ENCODE results near the gene CLDN1. TPM values are rescaled to one million over a fixed set of nuclear protein-coding genes. Genes with fewer than 3 reads are reported as not detected.
"Not testable (repeated sequence)": the region's sequence is repeated elsewhere in the genome, so short reads cannot be mapped to it uniquely, and the experiment has no call there.

The CLDN1 gene
- total RNA-seq, 1 experiment from 2014 or later: 1.0 TPM

GRCh38 chr3:190269101-190269500 is 53.1 kb downstream of the CLDN1 start:
- no peak overlapping the region for H3K4me3 Mint-ChIP-seq

GRCh38 chr3:190267464-190267863 is 54.8 kb downstream of the CLDN1 start:
- not testable (repeated sequence) for H3K4ac ChIP-seq (ENCODE audit: low read depth, low read length); H3K56ac ChIP-seq (ENCODE audit: insufficient read length, low read depth, low read length); H3K18ac ChIP-seq (ENCODE audit: insufficient read length, low read depth, low read length); H3K4me3 Mint-ChIP-seq; H4K8ac ChIP-seq (replicated peaks; ENCODE audit: insufficient read length, low read depth, low read length); H3K14ac ChIP-seq (ENCODE audit: insufficient read depth, low read length); H3K4me1 Mint-ChIP-seq; H4K91ac ChIP-seq (ENCODE audit: insufficient read length, low read depth, low read length); H3K27ac ChIP-seq (ENCODE audit: insufficient read length, low read depth, low read length); H2BK12ac ChIP-seq (ENCODE audit: insufficient read length, low read depth, low read length); DNase-seq; H2BK120ac ChIP-seq (ENCODE audit: low read depth, low read length, poor library complexity, severe bottlenecking); H4K5ac ChIP-seq (ENCODE audit: insufficient read length, low read depth, low read length); H2BK15ac ChIP-seq (ENCODE audit: low read depth, low read length); H2BK20ac ChIP-seq (ENCODE audit: low read depth, low read length, poor library complexity, severe bottlenecking); H3K9me3 Mint-ChIP-seq; H3K79me1 ChIP-seq (ENCODE audit: insufficient read depth, low read depth, low read length, poor library complexity, severe bottlenecking); H2AFZ ChIP-seq (ENCODE audit: low read length); H3T11ph ChIP-seq (ENCODE audit: low read length); H3K4me1 ChIP-seq (ENCODE audit: insufficient read depth, low read length); H3K27ac Mint-ChIP-seq; H3K27me3 Mint-ChIP-seq (ENCODE audit: low read depth); H3K79me2 ChIP-seq (ENCODE audit: insufficient read depth, low read length); H3K23ac ChIP-seq (ENCODE audit: insufficient read length, low read depth, low read length); H3K4me2 ChIP-seq (ENCODE audit: insufficient read depth, insufficient read length, low read length); H3K9me3 ChIP-seq (ENCODE audit: control insufficient read depth, low read depth, low read length); H4K20me1 ChIP-seq (ENCODE audit: control insufficient read depth, insufficient read depth, insufficient read length); H3K27me3 ChIP-seq (ENCODE audit: insufficient read depth, low read length); H3K36me3 Mint-ChIP-seq (ENCODE audit: insufficient read depth in 1 of 3, low read depth in 3 of 3); H3K23me2 ChIP-seq (ENCODE audit: insufficient read length, low read depth, low read length, poor library complexity, severe bottlenecking); H2AK5ac ChIP-seq (ENCODE audit: insufficient read length, low read length); H2BK5ac ChIP-seq (ENCODE audit: insufficient read length, low read length); H3K9ac ChIP-seq (ENCODE audit: extremely low read depth, insufficient read length, low read length)
- no CpG with 5 or more reads among the region's 7 CpGs for WGBS (ENCODE audit: extremely low coverage, insufficient read length, low lambda C conversion rate)

More at GRCh38 chr3:190269101-190269500, 53.1 kb downstream of the CLDN1 start:
- H4K91ac ChIP-seq (ENCODE audit: insufficient read length, low read depth, low read length): no peak overlapping the region
- no peaks in the 10 kb centered on the region for H3K27me3 Mint-ChIP-seq (ENCODE audit: low read depth)
- no peak overlapping the region for H3K4me2 ChIP-seq (ENCODE audit: insufficient read depth, insufficient read length, low read length)
- H3K4me1 Mint-ChIP-seq: no peaks in the 10 kb centered on the region
- no peaks in the 10 kb centered on the region for H3K23me2 ChIP-seq (ENCODE audit: insufficient read length, low read depth, low read length, poor library complexity, severe bottlenecking)
- no peak overlapping the region for H2AFZ ChIP-seq (ENCODE audit: low read length)
- no peak for TF ChIP-seq CTCF (conservative IDR thresholded peaks at IDR 0.05)
- H3K9me3 Mint-ChIP-seq: no peaks in the 10 kb centered on the region
- no peak overlapping the region for H3K27ac Mint-ChIP-seq
- H2BK15ac ChIP-seq (ENCODE audit: low read depth, low read length): no peak overlapping the region
- H4K8ac ChIP-seq (replicated peaks; ENCODE audit: insufficient read length, low read depth, low read length): no peak overlapping the region
- no peak overlapping the region for H4K5ac ChIP-seq (ENCODE audit: insufficient read length, low read depth, low read length)
- no peak overlapping the region for H2BK20ac ChIP-seq (ENCODE audit: low read depth, low read length, poor library complexity, severe bottlenecking)
- H2BK120ac ChIP-seq (ENCODE audit: low read depth, low read length, poor library complexity, severe bottlenecking): no peak overlapping the region
- H3K27me3 ChIP-seq (ENCODE audit: insufficient read depth, low read length): no peaks in the 10 kb centered on the region
- H4K20me1 ChIP-seq (ENCODE audit: control insufficient read depth, insufficient read depth, insufficient read length): no peaks in the 10 kb centered on the region
- H3K18ac ChIP-seq (ENCODE audit: insufficient read length, low read depth, low read length): no peak overlapping the region
- no peak overlapping the region for H3K9ac ChIP-seq (ENCODE audit: extremely low read depth, insufficient read length, low read length)
- no peak overlapping the region for H3K56ac ChIP-seq (ENCODE audit: insufficient read length, low read depth, low read length)
- no peak overlapping the region for H3T11ph ChIP-seq (ENCODE audit: low read length)
- no peaks in the 10 kb centered on the region; a peak in 1 of 7 replicates for H3K36me3 Mint-ChIP-seq (ENCODE audit: insufficient read depth in 1 of 3, low read depth in 3 of 3)
- H2BK5ac ChIP-seq (ENCODE audit: insufficient read length, low read length): no peak overlapping the region
- H3K79me1 ChIP-seq (ENCODE audit: insufficient read depth, low read depth, low read length, poor library complexity, severe bottlenecking): no peaks in the 10 kb centered on the region
- no peak for DNase-seq
- H2BK12ac ChIP-seq (ENCODE audit: insufficient read length, low read depth, low read length): no peak overlapping the region
- H3K4me1 ChIP-seq (ENCODE audit: insufficient read depth, low read length): no peaks in the 10 kb centered on the region
- H3K9me3 ChIP-seq (ENCODE audit: control insufficient read depth, low read depth, low read length): no peaks in the 10 kb centered on the region
- no peak overlapping the region for H3K23ac ChIP-seq (ENCODE audit: insufficient read length, low read depth, low read length)
- no peaks in the 10 kb centered on the region for H3K79me2 ChIP-seq (ENCODE audit: insufficient read depth, low read length)
- WGBS (ENCODE audit: extremely low coverage, insufficient read length, low lambda C conversion rate): no CpG with 5 or more reads among the region's 2 CpGs
- no peak overlapping the region for H3K27ac ChIP-seq (ENCODE audit: insufficient read length, low read depth, low read length)
- H2AK5ac ChIP-seq (ENCODE audit: insufficient read length, low read length): no peak overlapping the region
- no peak overlapping the region for H3K14ac ChIP-seq (ENCODE audit: insufficient read depth, low read length)
- no peak overlapping the region for H3K4ac ChIP-seq (ENCODE audit: low read depth, low read length)

Measured in H9 (cell line).